HG03521 (cell line): ENCODE results near the gene CPED1.
"Not testable (repeated sequence)": the region's sequence is repeated elsewhere in the genome, so short reads cannot be mapped to it uniquely, and the experiment has no call there.

ENCODE experiments used
- ATAC-seq: cut with Tn5 transposase; IDR thresholded peaks from one replicate; pipeline ENCODE4 v1.9.1; 2021; ENCODE audit warnings: mild to moderate bottlenecking, moderate library complexity; ENCODE audit not compliant: unreplicated experiment

The CPED1 gene

GRCh38 chr7:120996333-120996987 is 7.9 kb downstream of the CPED1 start:
- no peak for ATAC-seq

- no peak for ATAC-seq
Observed at GRCh38 chr7:120996988-120997345, 8.5 kb downstream of the CPED1 start.

GRCh38 chr7:120997882-120998474 is 9.5 kb downstream of the CPED1 start:
- ATAC-seq = no peak

GRCh38 chr7:120998520-120998919 is 10.0 kb downstream of the CPED1 start:
- ATAC-seq = no peak

DNA sequence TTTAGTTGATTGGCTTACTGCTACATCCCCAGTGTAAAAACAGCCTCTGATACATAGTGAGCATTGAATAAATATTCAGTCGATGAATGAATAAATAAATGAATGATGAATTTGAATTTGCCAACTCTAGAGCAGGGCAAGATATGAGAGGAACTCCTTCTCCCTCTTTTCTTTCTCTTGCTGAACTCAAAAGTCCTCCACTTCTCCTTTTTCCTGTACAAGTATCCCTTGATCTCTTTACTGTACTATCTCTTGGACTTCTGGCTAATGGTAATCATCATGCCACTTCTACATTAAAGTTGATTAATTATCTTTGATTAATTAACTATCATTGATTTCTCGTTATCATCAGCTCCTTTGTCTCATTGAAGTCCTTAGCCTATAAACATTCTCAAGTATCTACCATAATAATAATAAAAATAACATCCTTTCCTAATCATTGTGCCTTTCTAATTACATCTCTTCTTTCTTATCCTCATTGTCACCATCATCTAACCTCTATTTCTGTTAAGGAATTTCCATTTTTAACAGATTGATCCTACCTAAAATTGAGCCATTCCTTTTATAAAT is 10.6 kb downstream of the CPED1 start:
- no peak for ATAC-seq

- ATAC-seq = no peak
Observed at GRCh38 chr7:121000081-121000983, 11.8 kb downstream of the CPED1 start.

DNA sequence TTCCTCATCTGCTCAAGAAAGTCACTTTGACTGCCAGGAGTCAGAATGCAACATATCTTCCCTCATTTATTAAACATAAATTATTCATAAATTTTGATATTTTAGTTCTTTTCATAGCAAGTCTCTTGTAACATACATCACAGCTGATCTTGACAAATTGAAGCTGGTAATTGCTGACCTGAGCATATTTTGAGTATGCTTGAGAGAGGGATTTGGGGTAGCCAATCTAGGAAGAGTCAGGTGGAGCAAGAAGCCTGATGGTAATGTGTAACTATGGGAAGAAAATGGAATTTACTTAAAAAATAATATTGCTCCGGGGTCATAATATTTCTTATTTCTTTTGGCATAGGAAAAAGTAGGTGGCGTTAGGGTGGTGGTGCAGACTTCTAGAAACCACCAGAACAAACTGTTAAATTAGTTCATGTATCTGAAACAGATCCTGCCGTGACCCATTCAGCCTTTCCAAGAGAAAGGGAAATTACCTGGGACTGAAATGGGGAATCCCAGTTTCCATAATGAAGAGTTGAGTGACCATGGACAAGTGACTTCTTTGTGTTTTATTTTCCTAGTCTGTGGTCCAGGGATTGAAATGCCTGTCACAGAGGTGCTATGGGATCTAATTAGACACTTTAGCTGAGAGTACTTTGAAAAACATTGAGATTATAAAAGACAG is 12.9 kb downstream of the CPED1 start:
- ATAC-seq = no peak

DNA sequence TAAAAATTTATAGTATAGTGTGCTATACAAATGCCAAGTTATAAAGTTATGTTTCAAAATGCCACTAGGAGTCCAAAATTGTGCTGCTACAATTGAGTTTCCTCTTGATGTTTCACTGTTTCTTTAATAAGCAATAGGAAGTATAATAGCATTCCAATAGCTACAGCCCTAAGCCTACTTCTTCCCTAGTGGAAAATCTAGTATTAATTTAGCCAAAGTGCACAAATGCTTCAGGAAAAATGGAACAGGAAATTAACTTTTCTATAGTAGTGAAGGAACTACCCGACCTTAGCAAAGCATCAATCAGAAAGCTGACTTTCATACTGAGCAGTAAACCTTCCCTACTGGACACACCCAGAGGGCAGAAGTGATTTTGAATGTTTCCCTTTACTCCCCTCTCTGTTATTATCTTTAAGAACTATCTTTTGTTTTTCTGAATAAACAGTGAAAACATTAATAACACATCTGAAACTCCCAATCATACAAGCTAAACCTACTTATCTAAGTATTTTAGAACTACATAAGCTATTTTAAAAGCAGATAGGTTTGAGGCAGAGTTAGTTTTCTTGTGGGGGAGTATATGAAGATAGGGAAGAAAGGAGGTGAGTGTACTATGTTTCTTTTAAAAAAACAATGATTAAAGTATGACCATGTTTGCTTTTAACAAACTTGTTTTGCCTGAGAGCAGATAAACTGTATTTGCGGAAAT is 13.7 kb downstream of the CPED1 start:
- no peak for ATAC-seq

DNA sequence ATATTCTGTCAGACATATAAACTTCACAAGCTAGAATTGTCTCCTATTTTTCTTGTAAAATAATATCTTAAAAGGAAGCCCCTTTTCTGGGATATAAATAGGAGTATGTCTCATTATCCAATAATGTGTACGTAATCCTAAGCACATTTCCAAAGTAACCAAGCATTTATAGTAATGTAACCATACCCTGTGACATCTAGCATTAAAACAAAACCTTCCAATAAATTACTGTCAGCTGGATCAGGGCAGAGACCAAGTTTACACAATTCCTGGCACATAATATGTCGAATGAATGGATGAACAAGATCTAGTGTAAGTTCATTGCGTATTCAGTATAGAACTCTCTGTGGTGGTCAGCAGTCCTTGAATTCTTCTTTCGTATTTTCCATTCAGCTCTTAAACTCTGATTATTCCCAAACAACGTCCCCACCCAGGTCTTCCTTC is 14.3 kb downstream of the CPED1 start:
- ATAC-seq = no peak

GRCh38 chr7:121003986-121004685 is 15.6 kb downstream of the CPED1 start:
- ATAC-seq = no peak

- ATAC-seq = not testable (repeated sequence)
Observed at GRCh38 chr7:121005058-121005457, 16.5 kb downstream of the CPED1 start.

DNA sequence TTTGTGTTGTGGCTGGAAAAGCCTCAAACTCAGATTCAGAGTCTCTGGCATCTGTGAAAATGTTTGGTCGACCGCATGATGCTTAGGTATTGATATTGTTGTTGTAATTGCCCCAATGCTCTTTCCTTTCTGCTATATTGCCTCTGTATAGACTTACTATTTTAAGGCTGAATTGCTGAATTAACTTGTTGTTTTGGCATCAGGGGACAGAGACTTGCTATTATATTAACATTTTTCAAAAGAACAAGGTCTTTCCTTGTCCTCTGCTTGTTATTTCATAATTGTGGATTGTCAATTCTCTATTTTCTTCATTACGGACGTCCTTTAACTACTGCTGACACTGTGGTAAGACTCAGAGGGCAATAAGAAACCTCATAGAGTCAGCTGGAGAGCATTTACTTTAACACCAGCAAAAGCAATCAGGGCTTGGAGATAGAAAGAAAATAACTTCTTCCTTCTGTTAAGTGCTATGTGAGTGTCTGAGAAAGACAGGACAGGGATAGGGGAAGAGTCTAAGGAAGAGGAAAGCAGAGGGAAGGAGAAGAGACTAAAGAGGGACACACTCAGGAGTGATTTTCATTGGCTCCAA is 17.6 kb downstream of the CPED1 start:
- no peak for ATAC-seq

GRCh38 chr7:121006711-121007315 is 18.3 kb downstream of the CPED1 start:
- no peak for ATAC-seq

DNA sequence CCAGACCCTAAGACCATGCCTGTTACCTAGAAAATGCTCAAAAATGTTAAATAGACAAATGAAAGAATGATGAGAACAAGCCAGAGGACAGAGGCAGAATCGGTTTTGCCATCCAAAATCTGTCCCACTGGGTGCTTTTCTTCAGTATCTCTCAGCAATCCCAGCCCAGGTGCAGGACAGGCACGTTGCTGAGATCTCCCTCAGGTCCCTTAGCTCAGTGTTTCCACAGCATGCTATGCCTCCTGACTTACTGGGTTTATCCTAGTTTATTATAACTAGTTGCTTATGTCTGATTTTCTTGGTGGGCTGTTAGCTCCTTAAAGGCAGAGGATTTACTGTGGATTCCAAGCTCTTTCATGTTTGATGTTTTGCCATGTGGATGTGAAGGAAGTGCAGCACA is 20.3 kb downstream of the CPED1 start:
- ATAC-seq = no peak

GRCh38 chr7:121011401-121011800 is 22.9 kb downstream of the CPED1 start:
- ATAC-seq = no peak

DNA sequence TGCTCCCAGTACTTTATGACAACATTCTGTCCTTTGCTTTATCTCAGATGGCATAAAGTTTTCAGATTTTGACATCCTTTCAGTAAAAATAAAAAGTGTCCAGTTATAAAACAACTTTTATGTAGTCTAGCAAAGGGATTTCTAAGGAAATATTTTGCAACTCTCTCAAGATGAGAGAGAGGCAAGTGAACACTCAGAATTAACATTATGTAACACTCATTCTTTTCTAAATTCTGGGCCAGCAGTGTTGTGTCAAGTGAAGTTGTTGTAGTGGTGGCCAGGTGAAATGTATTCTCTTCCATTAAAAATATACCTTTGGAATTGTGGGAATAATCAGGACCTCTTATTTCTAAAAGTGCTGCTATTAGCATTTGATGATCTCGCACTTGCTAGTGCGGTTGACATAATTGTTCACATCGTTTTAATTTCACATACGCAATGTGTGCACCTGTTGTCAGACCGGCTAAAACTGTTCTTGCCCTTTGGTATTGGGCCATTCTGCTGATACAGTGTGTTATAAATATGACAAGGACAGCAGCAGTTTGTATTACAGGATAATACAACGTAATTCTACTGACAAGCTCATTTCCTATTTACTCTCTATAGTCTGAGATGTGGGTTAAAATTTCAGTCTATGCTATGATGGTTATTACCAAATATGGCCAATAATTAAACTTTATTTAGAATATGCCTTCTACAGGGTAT is 23.8 kb downstream of the CPED1 start:
- ATAC-seq = no peak

DNA sequence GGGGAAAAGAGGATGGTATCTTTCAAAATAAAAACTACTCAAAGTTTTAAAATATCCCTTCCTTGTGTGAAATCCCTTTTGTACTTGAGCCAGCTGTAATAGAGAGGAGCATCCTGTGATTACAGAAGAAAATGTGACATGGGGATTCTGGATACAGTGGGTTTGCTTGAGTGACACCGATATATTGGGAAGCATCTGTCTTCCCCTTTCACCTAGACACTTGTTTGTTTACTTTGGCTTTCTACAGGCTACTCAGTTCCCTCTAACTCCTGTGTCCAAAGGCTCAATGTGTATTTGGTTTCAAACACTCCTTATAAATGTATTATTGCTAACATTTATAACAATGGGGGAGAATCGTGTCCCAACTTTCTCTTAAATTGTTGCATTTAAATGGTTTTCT is 24.4 kb downstream of the CPED1 start:
- ATAC-seq = no peak

GRCh38 chr7:121015560-121015959 is 27.0 kb downstream of the CPED1 start:
- ATAC-seq = no peak
